GM23338 (cell line): ENCODE data around the gene GAL3ST2. TPM values are rescaled to one million over a fixed set of nuclear protein-coding genes. Genes with fewer than 3 reads are reported as not detected.

ENCODE experiments used
- ATAC-seq: fragments of 200-7000 bp; cut with Tn5 transposase; 3 replicates; pipeline ENCODE4 v1.9.1; 2020
- DNase-seq: peaks from one replicate; pipeline ENCODE4 v3.0.0-alpha.2; 2015; ENCODE audit warnings: low spot score
- H2AFZ ChIP-seq: fragments of 200-600 bp; sonication (generic); 2 replicates; pipeline ENCODE4 v1.8.0; 2016; ENCODE audit warnings: antibody characterized with exemption, mild to moderate bottlenecking, moderate library complexity
- H3F3A ChIP-seq: fragments of 200-600 bp; sonication (generic); replicated peaks from 2 replicates; pipeline ENCODE4 v1.8.0; 2017; ENCODE audit warnings: antibody characterized with exemption, mixed run types, low read depth
- H3K27ac ChIP-seq: fragments of 200-600 bp; sonication (generic); 2 replicates; pipeline ENCODE4 v1.6.1; 2016; ENCODE audit warnings: low read depth
- H3K27me3 ChIP-seq: fragments of 200-600 bp; sonication (generic); 2 replicates; pipeline ENCODE4 v1.8.0; 2016; ENCODE audit warnings: mild to moderate bottlenecking, mixed run types, moderate library complexity; ENCODE audit not compliant: insufficient read depth
- H3K36me3 ChIP-seq: fragments of 200-600 bp; sonication (generic); 2 replicates; pipeline ENCODE4 v1.8.0; 2016; ENCODE audit warnings: mild to moderate bottlenecking; ENCODE audit not compliant: insufficient read depth
- H3K4me1 ChIP-seq: fragments of 200-600 bp; sonication (generic); 2 replicates; pipeline ENCODE4 v1.8.0; 2016; ENCODE audit warnings: mild to moderate bottlenecking, moderate library complexity; ENCODE audit not compliant: insufficient read depth
- H3K4me2 ChIP-seq: fragments of 200-600 bp; sonication (generic); 2 replicates; pipeline ENCODE4 v1.7.1; 2017; ENCODE audit warnings: mixed run types
- H3K4me3 ChIP-seq: fragments of 200-600 bp; sonication (generic); 2 replicates; pipeline ENCODE4 v1.6.1; 2016; ENCODE audit warnings: mixed run types
- H3K79me2 ChIP-seq: fragments of 200-600 bp; sonication (generic); replicated peaks from 2 replicates; pipeline ENCODE4 v1.8.0; 2017; ENCODE audit warnings: mild to moderate bottlenecking; ENCODE audit not compliant: insufficient read depth
- H3K9me2 ChIP-seq: fragments of 200-600 bp; sonication (generic); 2 replicates; pipeline ENCODE4 v1.8.0; 2017; ENCODE audit not compliant: insufficient read depth
- H4K20me1 ChIP-seq: fragments of 200-600 bp; sonication (generic); replicated peaks from 2 replicates; pipeline ENCODE4 v1.8.0; 2017; ENCODE audit warnings: mild to moderate bottlenecking; ENCODE audit not compliant: insufficient read depth
- H3K27ac Mint-ChIP-seq: 2 replicates; pipeline ENCODE4 v1.8.0; 2020; ENCODE audit warnings: inconsistent platforms, mild to moderate bottlenecking, moderate library complexity, mixed read lengths
- H3K27me3 Mint-ChIP-seq: 3 replicates; pipeline ENCODE4 v1.8.0; 2022; ENCODE audit warnings: low read depth, mild to moderate bottlenecking, moderate library complexity, mixed read lengths, inconsistent platforms; ENCODE audit not compliant: insufficient read depth, poor library complexity
- H3K36me3 Mint-ChIP-seq: 3 replicates; pipeline ENCODE4 v1.8.0; 2021; ENCODE audit warnings: low read depth, mild to moderate bottlenecking, inconsistent platforms, moderate library complexity, mixed read lengths
- H3K4me1 Mint-ChIP-seq: 3 replicates; pipeline ENCODE4 v1.8.0; 2020; ENCODE audit warnings: mild to moderate bottlenecking, inconsistent platforms, mixed read lengths
- H3K4me3 Mint-ChIP-seq: 3 replicates; pipeline ENCODE4 v1.8.0; 2021; ENCODE audit warnings: moderate library complexity, mild to moderate bottlenecking, inconsistent platforms, mixed read lengths
- H3K9me3 Mint-ChIP-seq: 3 replicates; pipeline ENCODE4 v1.8.0; 2020; ENCODE audit warnings: moderate library complexity, mild to moderate bottlenecking, inconsistent platforms, mixed read lengths
- CREB1 ChIP-seq: fragments of 250-450 bp; sonication (Bioruptor Pico); IDR thresholded peaks from 2 replicates; pipeline ENCODE4 v1.5.0; 2020; ENCODE audit warnings: low read depth, mild to moderate bottlenecking, moderate library complexity
- ETS1 ChIP-seq: IDR thresholded peaks from 2 replicates; pipeline ENCODE4 v1.6.1; 2016; ENCODE audit warnings: antibody characterized with exemption
- EZH2 ChIP-seq: fragments of 200-600 bp; sonication (generic); IDR thresholded peaks from one replicate; pipeline ENCODE4 v1.8.0; 2017; ENCODE audit warnings: antibody characterized with exemption, mild to moderate bottlenecking, low read depth; ENCODE audit not compliant: unreplicated experiment
- EZH2phosphoT487 ChIP-seq: fragments of 200-600 bp; sonication (generic); IDR thresholded peaks from one replicate; pipeline ENCODE4 v1.8.1; 2018; ENCODE audit warnings: antibody characterized with exemption; ENCODE audit not compliant: unreplicated experiment
- JUNB ChIP-seq: IDR thresholded peaks from one replicate; pipeline ENCODE4 v1.6.1; 2016; ENCODE audit warnings: antibody characterized with exemption; ENCODE audit not compliant: unreplicated experiment
- STAT1 ChIP-seq: IDR thresholded peaks from one replicate; pipeline ENCODE4 v1.6.1; 2016; ENCODE audit warnings: antibody characterized with exemption; ENCODE audit not compliant: unreplicated experiment
- ZNF114 ChIP-seq: fragments of 250-450 bp; sonication (Bioruptor Pico); IDR thresholded peaks from 2 replicates; pipeline ENCODE4 v1.5.0; 2020; ENCODE audit warnings: mild to moderate bottlenecking, moderate library complexity
- ZNF331 ChIP-seq: fragments of 250-450 bp; sonication (Bioruptor Pico); IDR thresholded peaks from 2 replicates; pipeline ENCODE4 v1.5.0; 2020; ENCODE audit warnings: low read depth, mild to moderate bottlenecking, moderate library complexity
- ZNF462 ChIP-seq: fragments of 250-450 bp; sonication (Bioruptor Pico); IDR thresholded peaks from 2 replicates; pipeline ENCODE4 v1.5.0; 2020; ENCODE audit warnings: mild to moderate bottlenecking, moderate library complexity
- polyA plus RNA-seq: library from polyadenylated mRNA; unstranded; fragments of >200 nt; fragmentation: Nextera tagmentation; extraction: Ambion mirVana; gene quantifications from 2 replicates; pipeline ENCODE4 v1.2.1, GENCODE V29; 2016
- total RNA-seq: library from RNA; depleted of rRNA; stranded (reverse); fragments of >200 nt; shearing (Covaris generic); gene quantifications from 2 replicates; pipeline ENCODE4 v1.2.3, GENCODE V29; 2014

GAL3ST2 gene
- total and polyA plus RNA-seq, 2 experiments from 2014 or later, result 0.19 to 0.24 TPM

- TF ChIP-seq EZH2phosphoT487, result no peak
- no peak for TF ChIP-seq JUNB
These were observed 5.7 kb upstream of the GAL3ST2 start (continued) for GRCh38 chr2:241770936-241771285.

- Histone ChIP-seq H2AFZ (no peak overlapping the region), H3K9me2 (no peaks in the 10 kb centered on the region), H3K79me2 (no peaks in the 10 kb centered on the region), H4K20me1 (no peaks in the 10 kb centered on the region), H3F3A (no peaks in the 10 kb centered on the region), H3K4me1 (no peaks in the 10 kb centered on the region), H3K4me3 (no peak overlapping the region), H3K27me3 (no peaks in the 10 kb centered on the region), H3K36me3 (no peaks in the 10 kb centered on the region), H3K27ac (no peak overlapping the region), H3K4me2 (no peak overlapping the region)
- Mint-ChIP-seq H3K4me1 (peaks cover 11% of the 10 kb centered on the region), H3K9me3 (no peaks in the 10 kb centered on the region; the same call in 2 of the 3 replicates), H3K27ac (peak overlapping the region; percentile 78), H3K4me3 (no peak overlapping the region), H3K27me3 (peaks cover 6% of the 10 kb centered on the region), H3K36me3 (no peaks in the 10 kb centered on the region)
- TF ChIP-seq EZH2, result no peak
- no peak for TF ChIP-seq ZNF462 (CRISPR knock-in tag)
- TF ChIP-seq ETS1, result no peak
- TF ChIP-seq JUNB, result no peak
- no peak for TF ChIP-seq ZNF331 (CRISPR knock-in tag)
- TF ChIP-seq CREB1 (CRISPR knock-in tag), result no peak
- TF ChIP-seq ZNF114 (CRISPR knock-in tag), result no peak
- TF ChIP-seq STAT1, result no peak
- ATAC-seq, result peak; percentile 22
- DNase-seq, result no peak
These were observed 5.1 kb upstream of the GAL3ST2 start for GRCh38 chr2:241771286-241772062.
